ENCODE results near the gene SERBP1. TPM values are rescaled to one million over a fixed set of nuclear protein-coding genes. Genes with fewer than 3 reads are reported as not detected.

Gene SERBP1
- total RNA-seq, result 210 and 230 TPM in 2 replicates

GRCh38 chr1:67430358-67431155 lies at the start of gene SERBP1:
Gene SERBP1, minus strand, starts transcription at chr1:67430402. Its CDS starts 102 bp downstream, at chr1:67430300.

Other genes with a start within 250 kb of the SERBP1 start
- gene IL12RB2, start 122.5 kb downstream of the SERBP1 start, total RNA-seq, result not detected in 2 replicates